ENCODE measurements around the gene C5. TPM values are rescaled to one million over a fixed set of nuclear protein-coding genes. Genes with fewer than 3 reads are reported as not detected.

Gene C5
- total and polyA plus RNA-seq, 9 of the 15 experiments (the other 6 are each of a cell fraction or from before 2014, with no cell fraction given) = 0.08 to 0.91 (median 0.42) TPM

DNA sequence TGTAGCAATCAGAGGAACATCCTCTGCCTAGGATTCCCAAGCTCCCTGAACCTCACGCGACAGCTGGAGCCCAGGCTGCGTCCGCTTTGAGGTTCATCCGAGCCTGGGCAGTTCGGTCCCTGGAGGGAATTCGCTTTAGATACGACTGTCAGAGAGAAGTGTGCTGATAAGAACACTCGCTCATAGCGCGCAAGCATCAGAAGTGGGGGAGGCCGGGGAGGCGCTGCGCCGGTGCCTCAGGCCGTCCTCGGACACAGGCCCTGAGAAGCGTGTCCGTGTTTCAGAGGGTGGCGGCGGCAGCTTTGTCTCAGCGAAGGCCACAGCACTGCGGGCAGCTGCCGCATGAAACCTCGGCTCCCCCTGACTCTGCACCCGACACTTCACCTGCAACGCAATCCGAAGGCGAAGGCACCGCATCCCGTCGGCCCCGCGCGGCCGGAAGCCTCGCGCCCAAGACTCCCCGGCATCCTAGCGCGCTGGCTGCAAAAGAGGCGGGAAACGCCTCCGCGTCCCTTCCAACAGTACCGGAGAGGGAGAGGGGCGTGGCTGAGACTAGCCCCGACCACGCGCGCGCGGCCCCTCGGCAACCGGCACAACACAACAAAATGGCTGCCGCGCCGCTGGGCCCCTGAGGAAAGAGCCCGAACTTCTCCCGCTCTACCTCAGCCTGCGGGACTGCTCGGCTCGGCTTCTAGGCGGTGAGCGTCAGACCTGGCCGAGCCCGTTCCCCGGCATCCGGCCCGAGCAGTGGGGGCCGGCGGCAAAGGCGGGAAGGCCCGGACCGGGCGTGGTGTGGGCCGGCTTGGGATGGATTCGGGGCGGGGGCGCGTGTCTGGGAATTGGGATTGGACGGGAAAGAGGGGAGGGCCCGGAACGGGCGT, 24.5 kb upstream of the C5 start, which contains the start of gene CNTRL (continued):
- TF ChIP-seq, protein P1, sequence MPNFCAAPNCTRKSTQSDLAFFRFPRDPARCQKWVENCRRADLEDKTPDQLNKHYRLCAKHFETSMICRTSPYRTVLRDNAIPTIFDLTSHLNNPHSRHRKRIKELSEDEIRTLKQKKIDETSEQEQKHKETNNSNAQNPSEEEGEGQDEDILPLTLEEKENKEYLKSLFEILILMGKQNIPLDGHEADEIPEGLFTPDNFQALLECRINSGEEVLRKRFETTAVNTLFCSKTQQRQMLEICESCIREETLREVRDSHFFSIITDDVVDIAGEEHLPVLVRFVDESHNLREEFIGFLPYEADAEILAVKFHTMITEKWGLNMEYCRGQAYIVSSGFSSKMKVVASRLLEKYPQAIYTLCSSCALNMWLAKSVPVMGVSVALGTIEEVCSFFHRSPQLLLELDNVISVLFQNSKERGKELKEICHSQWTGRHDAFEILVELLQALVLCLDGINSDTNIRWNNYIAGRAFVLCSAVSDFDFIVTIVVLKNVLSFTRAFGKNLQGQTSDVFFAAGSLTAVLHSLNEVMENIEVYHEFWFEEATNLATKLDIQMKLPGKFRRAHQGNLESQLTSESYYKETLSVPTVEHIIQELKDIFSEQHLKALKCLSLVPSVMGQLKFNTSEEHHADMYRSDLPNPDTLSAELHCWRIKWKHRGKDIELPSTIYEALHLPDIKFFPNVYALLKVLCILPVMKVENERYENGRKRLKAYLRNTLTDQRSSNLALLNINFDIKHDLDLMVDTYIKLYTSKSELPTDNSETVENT (CRISPR knock-in tag; IDR thresholded peaks at IDR 0.05) = peak; percentile 41; the same call in 1 of the 2 replicates
- peak; percentile 46; the same call in 1 of the 2 replicates for TF ChIP-seq SOX6 (IDR thresholded peaks at IDR 0.05)
- no peak for TF ChIP-seq PCBP2 (IDR thresholded peaks at IDR 0.05; ENCODE audit: low read depth, low read length, poor library complexity, severe bottlenecking)
- TF ChIP-seq, protein P2, sequence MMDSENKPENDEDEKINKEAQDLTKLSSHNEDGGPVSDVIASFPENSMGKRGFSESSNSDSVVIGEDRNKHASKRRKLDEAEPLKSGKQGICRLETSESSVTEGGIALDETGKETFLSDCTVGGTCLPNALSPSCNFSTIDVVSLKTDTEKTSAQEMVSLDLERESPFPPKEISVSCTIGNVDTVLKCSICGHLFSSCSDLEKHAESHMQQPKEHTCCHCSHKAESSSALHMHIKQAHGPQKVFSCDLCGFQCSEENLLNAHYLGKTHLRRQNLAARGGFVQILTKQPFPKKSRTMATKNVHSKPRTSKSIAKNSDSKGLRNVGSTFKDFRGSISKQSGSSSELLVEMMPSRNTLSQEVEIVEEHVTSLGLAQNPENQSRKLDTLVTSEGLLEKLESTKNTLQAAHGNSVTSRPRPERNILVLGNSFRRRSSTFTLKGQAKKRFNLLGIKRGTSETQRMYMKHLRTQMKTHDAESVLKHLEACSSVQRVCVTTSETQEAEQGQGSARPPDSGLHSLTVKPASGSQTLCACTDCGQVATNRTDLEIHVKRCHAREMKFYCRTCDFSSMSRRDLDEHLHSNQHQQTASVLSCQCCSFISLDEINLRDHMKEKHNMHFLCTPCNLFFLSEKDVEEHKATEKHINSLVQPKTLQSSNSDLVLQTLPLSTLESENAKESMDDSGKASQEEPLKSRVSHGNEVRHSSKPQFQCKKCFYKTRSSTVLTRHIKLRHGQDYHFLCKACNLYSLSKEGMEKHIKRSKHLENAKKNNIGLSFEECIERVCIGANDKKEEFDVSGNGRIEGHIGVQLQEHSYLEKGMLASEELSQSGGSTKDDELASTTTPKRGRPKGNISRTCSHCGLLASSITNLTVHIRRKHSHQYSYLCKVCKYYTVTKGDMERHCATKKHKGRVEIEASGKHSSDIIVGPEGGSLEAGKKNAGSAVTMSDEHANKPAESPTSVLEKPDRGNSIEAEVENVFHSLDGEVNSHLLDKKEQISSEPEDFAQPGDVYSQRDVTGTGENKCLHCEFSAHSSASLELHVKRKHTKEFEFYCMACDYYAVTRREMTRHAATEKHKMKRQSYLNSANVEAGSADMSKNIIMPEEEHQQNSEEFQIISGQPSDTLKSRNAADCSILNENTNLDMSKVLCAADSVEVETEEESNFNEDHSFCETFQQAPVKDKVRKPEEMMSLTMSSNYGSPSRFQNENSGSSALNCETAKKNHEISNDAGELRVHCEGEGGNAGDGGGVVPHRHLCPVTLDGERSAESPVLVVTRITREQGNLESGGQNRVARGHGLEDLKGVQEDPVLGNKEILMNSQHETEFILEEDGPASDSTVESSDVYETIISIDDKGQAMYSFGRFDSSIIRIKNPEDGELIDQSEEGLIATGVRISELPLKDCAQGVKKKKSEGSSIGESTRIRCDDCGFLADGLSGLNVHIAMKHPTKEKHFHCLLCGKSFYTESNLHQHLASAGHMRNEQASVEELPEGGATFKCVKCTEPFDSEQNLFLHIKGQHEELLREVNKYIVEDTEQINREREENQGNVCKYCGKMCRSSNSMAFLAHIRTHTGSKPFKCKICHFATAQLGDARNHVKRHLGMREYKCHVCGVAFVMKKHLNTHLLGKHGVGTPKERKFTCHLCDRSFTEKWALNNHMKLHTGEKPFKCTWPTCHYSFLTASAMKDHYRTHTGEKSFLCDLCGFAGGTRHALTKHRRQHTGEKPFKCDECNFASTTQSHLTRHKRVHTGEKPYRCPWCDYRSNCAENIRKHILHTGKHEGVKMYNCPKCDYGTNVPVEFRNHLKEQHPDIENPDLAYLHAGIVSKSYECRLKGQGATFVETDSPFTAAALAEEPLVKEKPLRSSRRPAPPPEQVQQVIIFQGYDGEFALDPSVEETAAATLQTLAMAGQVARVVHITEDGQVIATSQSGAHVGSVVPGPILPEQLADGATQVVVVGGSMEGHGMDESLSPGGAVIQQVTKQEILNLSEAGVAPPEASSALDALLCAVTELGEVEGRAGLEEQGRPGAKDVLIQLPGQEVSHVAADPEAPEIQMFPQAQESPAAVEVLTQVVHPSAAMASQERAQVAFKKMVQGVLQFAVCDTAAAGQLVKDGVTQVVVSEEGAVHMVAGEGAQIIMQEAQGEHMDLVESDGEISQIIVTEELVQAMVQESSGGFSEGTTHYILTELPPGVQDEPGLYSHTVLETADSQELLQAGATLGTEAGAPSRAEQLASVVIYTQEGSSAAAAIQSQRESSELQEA (IDR thresholded peaks at IDR 0.05; ENCODE audit: low read depth) = no peak
- peak; percentile 94 for TF ChIP-seq EP400 (IDR thresholded peaks at IDR 0.05)
- peak; percentile 81; the same call in 1 of the 2 replicates for TF ChIP-seq HDAC2 (IDR thresholded peaks at IDR 0.05)
- TF ChIP-seq FUS (optimal IDR thresholded peaks at IDR 0.05; ENCODE audit: low read depth, low read length) = peak; percentile 43
- TF ChIP-seq CAMTA2 (CRISPR knock-in tag; conservative IDR thresholded peaks at IDR 0.05) = no peak
- TF ChIP-seq CBFB (CRISPR knock-in tag; IDR thresholded peaks at IDR 0.05) = peak; percentile 77; the same call in 1 of the 2 replicates
- TF ChIP-seq ILK (tag; IDR thresholded peaks at IDR 0.05; ENCODE audit: borderline replicate concordance, low read depth) = no peak
- TF ChIP-seq ZNF639 (CRISPR knock-in tag; conservative IDR thresholded peaks at IDR 0.05 in 1 of 2, IDR thresholded peaks at IDR 0.05 in 1 of 2) = peak in 1 of 2 experiments; percentile 91; a peak in 2 of 4 replicates
- peak; percentile 91 for TF ChIP-seq ZBTB1 (CRISPR knock-in tag; IDR thresholded peaks at IDR 0.05; ENCODE audit: borderline replicate concordance, low read depth)
- no peak for TF ChIP-seq HOXB6 (CRISPR knock-in tag; IDR thresholded peaks at IDR 0.05; ENCODE audit: borderline replicate concordance)
- no peak for TF ChIP-seq SNAPC5 (CRISPR knock-in tag; IDR thresholded peaks at IDR 0.05)
